Measurements from ENCODE around the gene ZNF394. TPM values are rescaled to one million over a fixed set of nuclear protein-coding genes. Genes with fewer than 3 reads are reported as not detected.

The ZNF394 gene
- total RNA-seq, 1 donor from 2014 or later: 15.2 TPM

GRCh38 chr7:99460651-99461050, 39.4 kb downstream of the ZNF394 start:
- Histone ChIP-seq H3K36me3 (ENCODE audit: control insufficient read depth, insufficient read depth, low read length) (peaks cover 6% of the 10 kb centered on the region), H3K27me3 (ENCODE audit: control insufficient read depth, insufficient read depth, low read length) (no peaks in the 10 kb centered on the region), H3K4me3 (ENCODE audit: low read depth, low read length) (no peak overlapping the region)
- no peak for DNase-seq (ENCODE audit: low read depth)
- TF ChIP-seq CTCF (IDR thresholded peaks at IDR 0.05; ENCODE audit: insufficient read depth, low read length, poor library complexity, severe bottlenecking): no peak

DNA sequence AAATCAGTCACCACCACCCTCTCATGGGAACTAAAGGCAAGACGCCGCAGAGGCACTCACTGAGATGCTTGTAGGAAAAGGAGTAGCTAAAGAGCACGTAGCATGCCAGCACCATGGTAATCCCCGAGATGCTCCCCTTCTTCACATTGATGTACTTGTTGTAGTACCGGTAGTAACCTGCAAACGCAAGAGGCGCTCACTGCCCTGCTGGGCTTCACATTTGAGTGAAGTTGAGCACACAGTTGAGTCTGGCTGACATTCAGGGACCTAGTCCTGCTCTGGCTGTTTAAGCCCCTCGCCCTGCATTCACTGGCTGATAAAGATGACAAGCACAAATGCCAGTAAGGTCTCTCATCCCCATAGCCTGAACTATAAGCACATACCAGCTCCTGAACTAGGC, 41.0 kb downstream of the ZNF394 start:
- DNase-seq (ENCODE audit: low read depth): no peak
- H3K27me3 ChIP-seq (ENCODE audit: control insufficient read depth, insufficient read depth, low read length): no peaks in the 10 kb centered on the region
- H3K4me3 ChIP-seq (ENCODE audit: low read depth, low read length): no peak overlapping the region
- H3K36me3 ChIP-seq (ENCODE audit: control insufficient read depth, insufficient read depth, low read length): peaks cover 7% of the 10 kb centered on the region
- peak; percentile 46 for TF ChIP-seq CTCF (IDR thresholded peaks at IDR 0.05; ENCODE audit: insufficient read depth, low read length, poor library complexity, severe bottlenecking)

DNA sequence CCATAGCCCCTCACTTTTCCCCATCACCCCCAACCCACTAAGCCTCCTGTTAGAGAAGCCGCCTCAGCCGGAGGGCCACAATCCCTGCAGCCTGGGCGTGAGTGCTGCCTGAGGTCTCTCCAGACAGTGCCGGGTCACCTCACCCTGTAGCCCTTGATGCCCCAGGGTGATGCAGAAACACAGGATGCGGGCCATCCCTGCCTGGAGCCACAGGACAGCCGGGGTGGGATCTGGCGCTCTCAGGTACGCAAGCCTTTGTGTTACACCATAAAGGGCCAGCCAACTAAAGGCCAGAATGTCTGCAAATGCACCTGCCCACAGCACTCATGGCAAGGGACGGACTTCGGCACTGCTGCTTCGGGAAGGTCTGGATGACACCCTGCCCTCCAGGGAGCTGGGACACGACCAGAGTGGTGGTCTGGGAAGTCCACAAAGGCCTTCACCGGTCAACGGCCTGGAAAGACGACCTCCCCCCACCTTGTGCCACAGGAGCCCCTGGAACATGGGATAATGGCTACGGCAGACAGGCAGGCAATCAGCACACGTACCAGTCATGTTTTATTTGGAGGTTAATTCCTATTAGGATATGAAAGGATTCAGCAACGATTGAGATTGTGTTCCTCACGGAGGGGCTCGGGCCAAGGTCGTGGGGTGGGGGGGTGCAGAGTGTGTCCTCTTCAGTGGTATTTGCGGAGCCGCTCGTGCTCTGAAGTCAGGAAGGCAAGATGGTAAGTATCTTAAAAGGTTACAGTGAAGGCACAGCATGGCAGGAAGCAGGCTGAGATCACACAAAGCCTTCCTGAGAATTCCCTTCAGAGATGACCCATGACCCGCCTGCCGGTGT, 42.2 kb downstream of the ZNF394 start:
- H3K36me3 ChIP-seq (ENCODE audit: control insufficient read depth, insufficient read depth, low read length): peaks cover 7% of the 10 kb centered on the region
- no peak for TF ChIP-seq CTCF (IDR thresholded peaks at IDR 0.05; ENCODE audit: insufficient read depth, low read length, poor library complexity, severe bottlenecking)
- no peaks in the 10 kb centered on the region for H3K27me3 ChIP-seq (ENCODE audit: control insufficient read depth, insufficient read depth, low read length)
- no peak overlapping the region for H3K4me3 ChIP-seq (ENCODE audit: low read depth, low read length)
- DNase-seq (ENCODE audit: low read depth): no peak

DNA sequence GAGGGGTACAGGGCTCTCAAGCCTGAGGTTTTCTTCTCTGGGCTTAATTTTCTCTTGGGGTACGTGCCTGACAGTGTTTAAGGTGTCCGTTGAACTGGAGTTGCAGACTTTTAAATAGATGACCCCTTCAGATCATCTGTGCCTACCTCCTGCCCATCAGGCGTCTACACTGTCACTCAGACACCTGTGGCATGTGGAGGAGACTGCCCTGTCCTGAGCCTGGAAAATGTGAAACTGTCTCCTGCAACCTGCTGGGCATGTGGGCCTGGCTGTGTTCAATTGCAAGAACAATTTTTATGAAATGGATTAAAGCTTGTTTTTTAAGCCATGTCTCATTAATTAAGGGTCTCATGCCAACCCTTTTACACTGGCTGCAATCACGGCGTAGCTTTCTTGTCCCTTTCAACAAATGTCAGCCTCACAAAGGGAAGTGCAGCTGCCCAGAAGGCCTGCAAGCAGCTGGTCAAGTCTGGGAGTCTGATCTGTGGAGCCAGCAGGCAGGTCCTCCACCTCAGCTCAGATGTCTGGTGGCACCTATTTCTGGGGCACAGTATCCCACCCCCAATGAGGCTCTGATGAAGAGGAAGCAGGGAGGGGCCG, 42.9 kb downstream of the ZNF394 start:
- H3K27me3 ChIP-seq (ENCODE audit: control insufficient read depth, insufficient read depth, low read length): no peaks in the 10 kb centered on the region
- H3K4me3 ChIP-seq (ENCODE audit: low read depth, low read length): no peak overlapping the region
- peaks cover 5% of the 10 kb centered on the region for H3K36me3 ChIP-seq (ENCODE audit: control insufficient read depth, insufficient read depth, low read length)
- no peak for TF ChIP-seq CTCF (IDR thresholded peaks at IDR 0.05; ENCODE audit: insufficient read depth, low read length, poor library complexity, severe bottlenecking)
- DNase-seq (ENCODE audit: low read depth): no peak

- Histone ChIP-seq H3K4me3 (ENCODE audit: low read depth, low read length) (no peak overlapping the region), H3K27me3 (ENCODE audit: control insufficient read depth, insufficient read depth, low read length) (no peaks in the 10 kb centered on the region), H3K36me3 (ENCODE audit: control insufficient read depth, insufficient read depth, low read length) (peaks cover 5% of the 10 kb centered on the region)
- TF ChIP-seq CTCF (IDR thresholded peaks at IDR 0.05; ENCODE audit: insufficient read depth, low read length, poor library complexity, severe bottlenecking): no peak
- no peak for DNase-seq (ENCODE audit: low read depth)
These were observed 43.8 kb downstream of the ZNF394 start for GRCh38 chr7:99456288-99456687.
